ENCODE measurements around the gene RBBP7. TPM values are rescaled to one million over a fixed set of nuclear protein-coding genes. Genes with fewer than 3 reads are reported as not detected.

Gene RBBP7
- total and polyA plus RNA-seq, 10 of the 15 experiments (the other 5 are each of a cell fraction or from before 2014, with no cell fraction given), result 95.3 to 277 (median 194) TPM

DNA sequence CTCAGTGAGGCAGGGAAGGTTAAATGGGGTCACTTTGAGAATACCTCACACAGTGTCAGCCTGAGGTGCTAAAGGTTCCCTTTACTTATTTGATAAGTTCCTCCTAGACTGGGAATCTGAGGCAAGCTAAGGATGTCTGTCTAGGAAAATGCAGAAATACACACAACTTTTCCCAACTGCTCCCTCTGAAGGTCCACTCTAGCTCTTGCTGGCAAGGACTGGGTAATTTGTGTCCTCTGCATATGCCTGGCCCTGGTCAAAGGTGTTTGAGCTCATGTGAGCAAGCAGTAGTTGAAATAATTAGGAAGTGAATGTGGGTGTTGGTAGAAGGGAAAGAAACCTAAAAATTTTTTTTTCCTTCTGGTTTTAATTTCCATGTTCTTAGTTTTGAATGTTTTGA, 62.6 kb downstream of the RBBP7 start (continued):
- no peak for TF ChIP-seq TCF12 (IDR thresholded peaks at IDR 0.05; ENCODE audit: low read depth, low read length)

GRCh38 chrX:16804923-16805464, 65.2 kb downstream of the RBBP7 start:
- Histone ChIP-seq H3K4me1 (ENCODE audit: control insufficient read depth, insufficient read depth, low read length) (no peaks in the 10 kb centered on the region), H3K4me3 (0 out of 2 replicates have a peak overlapping the region, but pooled peaks have one; percentile 8), H3K79me2 (ENCODE audit: control insufficient read depth, insufficient read depth, low read length) (peaks cover 10% of the 10 kb centered on the region), H2AFZ (ENCODE audit: control insufficient read depth, low read depth, low read length) (no peak overlapping the region), H3K9me3 (replicated peaks; ENCODE audit: control insufficient read depth, insufficient read depth, low read length) (no peaks in the 10 kb centered on the region), H3K9ac (ENCODE audit: control insufficient read depth, insufficient read depth, low read length) (no peak overlapping the region), H3K27ac (ENCODE audit: control insufficient read depth, insufficient read depth) (no peak overlapping the region), H3K4me2 (ENCODE audit: control insufficient read depth, insufficient read depth) (no peak overlapping the region), H4K20me1 (ENCODE audit: control insufficient read depth, insufficient read depth) (no peaks in the 10 kb centered on the region), H3K27me3 (replicated peaks in 1 of 2; ENCODE audit: control insufficient read depth in 2 of 2, insufficient read depth in 2 of 2, low read length in 1 of 2) (no peaks in the 10 kb centered on the region), H3K36me3 (ENCODE audit: control insufficient read depth in 2 of 2, insufficient read depth in 2 of 2, low read length in 1 of 2) (no peaks in the 10 kb centered on the region; a peak in 1 of 4 replicates)
- FAIRE-seq (no peak), DNase-seq (ENCODE audit: low read depth, low spot score) (no peak), ATAC-seq (peak; percentile 67)
- ChIA-PET SMC1A (ENCODE audit: uncharacterized antibody, unreplicated experiment) (interaction anchor here (1.0 to 2.4 kb wide), 2 partner anchors 15 to 21 kb away, joined by 3 to 9 read pairs; no protein-coding TSS in a partner anchor), CTCF (interaction anchor here (1.7 kb wide), 1 partner anchor 12 kb away, joined by 3 read pairs; no protein-coding TSS in a partner anchor), RAD21 (ENCODE audit: unreplicated experiment) (interaction anchor here (0.6 to 1.3 kb wide), 2 partner anchors 21 to 205 kb away, joined by 3 to 5 read pairs; no protein-coding TSS in a partner anchor), POLR2A (no interaction called here)
- no peak for TF ChIP-seq RAD21 (IDR thresholded peaks at IDR 0.05; ENCODE audit: insufficient read depth, low read depth, low read length)
- TF ChIP-seq DPF2 (IDR thresholded peaks at IDR 0.05), result no peak
- no peak for TF ChIP-seq CBX3 (IDR thresholded peaks at IDR 0.05; ENCODE audit: borderline replicate concordance, low read depth)
- no peak for TF ChIP-seq RUNX3 (IDR thresholded peaks at IDR 0.05; ENCODE audit: low read length)
- no peak for TF ChIP-seq EGR1 (IDR thresholded peaks at IDR 0.05; ENCODE audit: borderline replicate concordance in 1 of 2, low read depth in 2 of 2, low read length in 2 of 2)
- no peak for TF ChIP-seq NFYA (IDR thresholded peaks at IDR 0.05; ENCODE audit: borderline replicate concordance, low read depth, low read length)
- no peak for TF ChIP-seq ASH2L (IDR thresholded peaks at IDR 0.05; ENCODE audit: borderline replicate concordance, low read depth)
- TF ChIP-seq, protein P1, sequence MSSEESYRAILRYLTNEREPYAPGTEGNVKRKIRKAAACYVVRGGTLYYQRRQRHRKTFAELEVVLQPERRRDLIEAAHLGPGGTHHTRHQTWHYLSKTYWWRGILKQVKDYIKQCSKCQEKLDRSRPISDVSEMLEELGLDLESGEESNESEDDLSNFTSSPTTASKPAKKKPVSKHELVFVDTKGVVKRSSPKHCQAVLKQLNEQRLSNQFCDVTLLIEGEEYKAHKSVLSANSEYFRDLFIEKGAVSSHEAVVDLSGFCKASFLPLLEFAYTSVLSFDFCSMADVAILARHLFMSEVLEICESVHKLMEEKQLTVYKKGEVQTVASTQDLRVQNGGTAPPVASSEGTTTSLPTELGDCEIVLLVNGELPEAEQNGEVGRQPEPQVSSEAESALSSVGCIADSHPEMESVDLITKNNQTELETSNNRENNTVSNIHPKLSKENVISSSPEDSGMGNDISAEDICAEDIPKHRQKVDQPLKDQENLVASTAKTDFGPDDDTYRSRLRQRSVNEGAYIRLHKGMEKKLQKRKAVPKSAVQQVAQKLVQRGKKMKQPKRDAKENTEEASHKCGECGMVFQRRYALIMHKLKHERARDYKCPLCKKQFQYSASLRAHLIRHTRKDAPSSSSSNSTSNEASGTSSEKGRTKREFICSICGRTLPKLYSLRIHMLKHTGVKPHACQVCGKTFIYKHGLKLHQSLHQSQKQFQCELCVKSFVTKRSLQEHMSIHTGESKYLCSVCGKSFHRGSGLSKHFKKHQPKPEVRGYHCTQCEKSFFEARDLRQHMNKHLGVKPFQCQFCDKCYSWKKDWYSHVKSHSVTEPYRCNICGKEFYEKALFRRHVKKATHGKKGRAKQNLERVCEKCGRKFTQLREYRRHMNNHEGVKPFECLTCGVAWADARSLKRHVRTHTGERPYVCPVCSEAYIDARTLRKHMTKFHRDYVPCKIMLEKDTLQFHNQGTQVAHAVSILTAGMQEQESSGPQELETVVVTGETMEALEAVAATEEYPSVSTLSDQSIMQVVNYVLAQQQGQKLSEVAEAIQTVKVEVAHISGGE (CRISPR knock-in tag; IDR thresholded peaks at IDR 0.05), result no peak
- TF ChIP-seq KDM1A (IDR thresholded peaks at IDR 0.05; ENCODE audit: borderline replicate concordance), result no peak
- TF ChIP-seq IRF4 (IDR thresholded peaks at IDR 0.05; ENCODE audit: low read depth, low read length), result no peak
- no peak for TF ChIP-seq FOS (IDR thresholded peaks at IDR 0.05; ENCODE audit: borderline replicate concordance, extremely low read depth, insufficient read length)
- TF ChIP-seq HCFC1 (IDR thresholded peaks at IDR 0.05; ENCODE audit: low read length), result no peak
- TF ChIP-seq, protein P2, sequence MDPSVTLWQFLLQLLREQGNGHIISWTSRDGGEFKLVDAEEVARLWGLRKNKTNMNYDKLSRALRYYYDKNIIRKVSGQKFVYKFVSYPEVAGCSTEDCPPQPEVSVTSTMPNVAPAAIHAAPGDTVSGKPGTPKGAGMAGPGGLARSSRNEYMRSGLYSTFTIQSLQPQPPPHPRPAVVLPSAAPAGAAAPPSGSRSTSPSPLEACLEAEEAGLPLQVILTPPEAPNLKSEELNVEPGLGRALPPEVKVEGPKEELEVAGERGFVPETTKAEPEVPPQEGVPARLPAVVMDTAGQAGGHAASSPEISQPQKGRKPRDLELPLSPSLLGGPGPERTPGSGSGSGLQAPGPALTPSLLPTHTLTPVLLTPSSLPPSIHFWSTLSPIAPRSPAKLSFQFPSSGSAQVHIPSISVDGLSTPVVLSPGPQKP (IDR thresholded peaks at IDR 0.05; ENCODE audit: low read depth, low read length), result no peak
- no peak for TF ChIP-seq WRNIP1 (IDR thresholded peaks at IDR 0.05; ENCODE audit: borderline replicate concordance, low read depth, low read length)
- TF ChIP-seq SIX5 (IDR thresholded peaks at IDR 0.05; ENCODE audit: low read depth, low read length, severe bottlenecking), result no peak
- 71% methylated on average over 7 of the region's 8 CpGs for WGBS (ENCODE audit: insufficient coverage, insufficient replicate concordance, low lambda C conversion rate, missing lambda C conversion rate)
- in situ Hi-C loops (cut with MboI) (no loop called here), intact Hi-C loops (cut with micrococcal nuclease; ENCODE audit: unreplicated experiment) (no loop called here)
- no TSS peak for BruUV-seq (replicated peaks)

Data from GM12878 (cell line).